Measurements from ENCODE around the gene FAR1.

Gene FAR1

GRCh38 chr11:13760115-13760514, 91.6 kb downstream of the FAR1 start:
- H2AFZ ChIP-seq: no peak overlapping the region
- no peak overlapping the region for H3K4me3 ChIP-seq (ENCODE audit: low read depth, low read length)
- no peaks in the 10 kb centered on the region for H3K36me3 ChIP-seq (ENCODE audit: control insufficient read depth, insufficient read depth, low read length)
- no peaks in the 10 kb centered on the region for H3K4me1 ChIP-seq
- no peak overlapping the region for H3K4me2 ChIP-seq (ENCODE audit: low read length)
- no peak overlapping the region for H3K27ac ChIP-seq
- no peaks in the 10 kb centered on the region for H3K27me3 ChIP-seq (ENCODE audit: control insufficient read depth, insufficient read depth, low read length)
- no peak overlapping the region for H3K9ac ChIP-seq
- no peak for TF ChIP-seq CTCF (IDR thresholded peaks at IDR 0.05)
- no peaks in the 10 kb centered on the region for H3K79me2 ChIP-seq
- no peaks in the 10 kb centered on the region for H3K9me3 ChIP-seq (ENCODE audit: control insufficient read depth, low read length)

GRCh38 chr11:13761250-13761649, 92.8 kb downstream of the FAR1 start:
- Histone ChIP-seq H3K9me3 (ENCODE audit: control insufficient read depth, low read length) (no peaks in the 10 kb centered on the region), H3K79me2 (no peaks in the 10 kb centered on the region), H3K4me2 (ENCODE audit: low read length) (no peak overlapping the region), H3K27ac (no peak overlapping the region), H3K4me3 (ENCODE audit: low read depth, low read length) (no peak overlapping the region), H3K9ac (no peak overlapping the region), H3K4me1 (no peaks in the 10 kb centered on the region), H2AFZ (no peak overlapping the region), H3K36me3 (ENCODE audit: control insufficient read depth, insufficient read depth, low read length) (no peaks in the 10 kb centered on the region), H3K27me3 (ENCODE audit: control insufficient read depth, insufficient read depth, low read length) (no peaks in the 10 kb centered on the region)
- no peak for TF ChIP-seq CTCF (IDR thresholded peaks at IDR 0.05)

GRCh38 chr11:13761716-13762115, 93.2 kb downstream of the FAR1 start:
- Histone ChIP-seq H3K9ac (no peak overlapping the region), H3K79me2 (no peaks in the 10 kb centered on the region), H3K9me3 (ENCODE audit: control insufficient read depth, low read length) (no peaks in the 10 kb centered on the region), H3K27ac (no peak overlapping the region), H3K27me3 (ENCODE audit: control insufficient read depth, insufficient read depth, low read length) (no peaks in the 10 kb centered on the region), H3K4me1 (no peaks in the 10 kb centered on the region), H3K4me2 (ENCODE audit: low read length) (no peak overlapping the region), H3K4me3 (ENCODE audit: low read depth, low read length) (no peak overlapping the region), H2AFZ (no peak overlapping the region), H3K36me3 (ENCODE audit: control insufficient read depth, insufficient read depth, low read length) (no peaks in the 10 kb centered on the region)
- no peak for TF ChIP-seq CTCF (IDR thresholded peaks at IDR 0.05)

- Histone ChIP-seq H3K4me3 (ENCODE audit: low read depth, low read length) (no peak overlapping the region), H3K9ac (no peak overlapping the region), H3K27ac (no peak overlapping the region), H3K4me2 (ENCODE audit: low read length) (no peak overlapping the region), H3K9me3 (ENCODE audit: control insufficient read depth, low read length) (no peaks in the 10 kb centered on the region), H3K4me1 (no peaks in the 10 kb centered on the region), H3K79me2 (no peaks in the 10 kb centered on the region), H3K27me3 (ENCODE audit: control insufficient read depth, insufficient read depth, low read length) (no peaks in the 10 kb centered on the region), H3K36me3 (ENCODE audit: control insufficient read depth, insufficient read depth, low read length) (no peaks in the 10 kb centered on the region), H2AFZ (no peak overlapping the region)
- TF ChIP-seq CTCF (IDR thresholded peaks at IDR 0.05): no peak
Observed at GRCh38 chr11:13762718-13763117, 94.2 kb downstream of the FAR1 start.

GRCh38 chr11:13763341-13763740, 94.9 kb downstream of the FAR1 start:
- TF ChIP-seq CTCF (IDR thresholded peaks at IDR 0.05): no peak
- Histone ChIP-seq H3K9me3 (ENCODE audit: control insufficient read depth, low read length) (no peaks in the 10 kb centered on the region), H3K4me2 (ENCODE audit: low read length) (no peak overlapping the region), H2AFZ (no peak overlapping the region), H3K36me3 (ENCODE audit: control insufficient read depth, insufficient read depth, low read length) (no peaks in the 10 kb centered on the region), H3K4me3 (ENCODE audit: low read depth, low read length) (no peak overlapping the region), H3K4me1 (no peaks in the 10 kb centered on the region), H3K27me3 (ENCODE audit: control insufficient read depth, insufficient read depth, low read length) (no peaks in the 10 kb centered on the region), H3K27ac (no peak overlapping the region), H3K79me2 (no peaks in the 10 kb centered on the region), H3K9ac (no peak overlapping the region)

Measured in parathyroid adenoma (tissue), 2 donors.